Left renal pelvis (tissue), 4 donors: ENCODE results near the gene THYN1. TPM values are rescaled to one million over a fixed set of nuclear protein-coding genes. Genes with fewer than 3 reads are reported as not detected.
"Not testable (repeated sequence)": the region's sequence is repeated elsewhere in the genome, so short reads cannot be mapped to it uniquely, and the experiment has no call there.

Experiments used
- DNase-seq, 4 donors: peaks; one replicate each; pipeline ENCODE4 v3.0.0-alpha.2; 2013; ENCODE audit warnings: low read depth in 4 of 4, low spot score in 3 of 4
- polyA plus RNA-seq, 4 donors: library from polyadenylated mRNA; unstranded; fragments of 120-200 nt; gene quantifications; one replicate each; pipeline ENCODE4 v1.2.1, GENCODE V29; 2013; ENCODE audit not compliant: insufficient read length in 4 of 4

Gene THYN1
- polyA plus RNA-seq, 4 donors = 53.0 to 83.6 (median 73.5) TPM

- no peak for DNase-seq
These were observed 22.6 kb upstream of the THYN1 start, which contains the start of gene GLB1L3 for GRCh38 chr11:134275534-134276395. Gene GLB1L3 (plus strand): TSS chr11:134276379. CDS start chr11:134276741, 362 bp downstream.

- no peak for DNase-seq
These were observed 22.0 kb upstream of the THYN1 start for GRCh38 chr11:134275188-134275533.

GRCh38 chr11:134273317-134273712, 20.2 kb upstream of the THYN1 start:
- DNase-seq = no peak

- no peak for DNase-seq
These were observed 19.5 kb upstream of the THYN1 start for GRCh38 chr11:134272381-134273316.

DNA sequence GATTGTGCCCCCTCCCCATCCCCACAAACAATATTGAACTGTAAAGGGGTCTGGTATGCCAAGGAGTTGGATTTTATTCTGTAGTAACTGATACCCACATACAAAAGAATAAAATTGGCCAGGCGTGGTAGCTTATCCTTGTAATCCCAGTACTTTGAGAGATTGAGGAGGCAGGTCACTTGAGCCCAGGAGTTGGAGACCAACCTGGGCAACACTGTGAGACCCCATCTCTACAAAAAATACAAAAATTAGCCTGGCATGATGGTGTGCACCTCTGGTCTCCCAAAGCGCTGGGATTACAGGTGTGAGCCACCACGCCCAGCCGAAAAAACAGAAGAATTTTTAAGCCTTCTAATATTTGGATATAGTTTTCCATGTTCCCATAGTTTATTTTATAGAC, 18.8 kb upstream of the THYN1 start:
- no peak for DNase-seq

DNA sequence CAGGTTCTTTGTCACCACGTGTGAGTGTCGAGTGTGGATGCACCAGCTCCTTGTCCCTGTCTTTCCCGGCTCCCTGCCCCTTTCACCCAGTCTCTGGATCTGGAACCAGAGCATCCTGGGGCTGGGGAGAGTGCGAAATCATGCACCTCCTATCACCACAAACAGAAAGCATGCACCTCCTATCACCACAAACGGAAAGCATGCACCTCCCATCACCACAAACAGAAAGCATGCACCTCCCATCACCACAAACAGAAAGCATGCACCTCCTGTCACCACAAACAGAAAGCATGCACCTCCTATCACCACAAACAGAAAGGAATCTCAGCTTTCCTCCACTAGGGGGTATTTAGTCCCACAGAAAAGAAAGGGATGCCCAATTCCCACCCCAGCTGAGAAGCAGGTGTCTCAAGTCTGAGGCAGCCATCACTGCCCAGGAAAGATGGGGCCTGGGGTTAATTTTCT, 17.1 kb upstream of the THYN1 start:
- DNase-seq = no peak

- DNase-seq = no peak
These were observed 14.8 kb upstream of the THYN1 start for GRCh38 chr11:134267966-134268365.

GRCh38 chr11:134267461-134267860, 14.3 kb upstream of the THYN1 start:
- no peak for DNase-seq

GRCh38 chr11:134266841-134267251, 13.7 kb upstream of the THYN1 start:
- DNase-seq = no peak

- DNase-seq = no peak
These were observed 13.3 kb upstream of the THYN1 start for GRCh38 chr11:134266440-134266839.

GRCh38 chr11:134264966-134265764, 12.0 kb upstream of the THYN1 start:
- no peak for DNase-seq

DNA sequence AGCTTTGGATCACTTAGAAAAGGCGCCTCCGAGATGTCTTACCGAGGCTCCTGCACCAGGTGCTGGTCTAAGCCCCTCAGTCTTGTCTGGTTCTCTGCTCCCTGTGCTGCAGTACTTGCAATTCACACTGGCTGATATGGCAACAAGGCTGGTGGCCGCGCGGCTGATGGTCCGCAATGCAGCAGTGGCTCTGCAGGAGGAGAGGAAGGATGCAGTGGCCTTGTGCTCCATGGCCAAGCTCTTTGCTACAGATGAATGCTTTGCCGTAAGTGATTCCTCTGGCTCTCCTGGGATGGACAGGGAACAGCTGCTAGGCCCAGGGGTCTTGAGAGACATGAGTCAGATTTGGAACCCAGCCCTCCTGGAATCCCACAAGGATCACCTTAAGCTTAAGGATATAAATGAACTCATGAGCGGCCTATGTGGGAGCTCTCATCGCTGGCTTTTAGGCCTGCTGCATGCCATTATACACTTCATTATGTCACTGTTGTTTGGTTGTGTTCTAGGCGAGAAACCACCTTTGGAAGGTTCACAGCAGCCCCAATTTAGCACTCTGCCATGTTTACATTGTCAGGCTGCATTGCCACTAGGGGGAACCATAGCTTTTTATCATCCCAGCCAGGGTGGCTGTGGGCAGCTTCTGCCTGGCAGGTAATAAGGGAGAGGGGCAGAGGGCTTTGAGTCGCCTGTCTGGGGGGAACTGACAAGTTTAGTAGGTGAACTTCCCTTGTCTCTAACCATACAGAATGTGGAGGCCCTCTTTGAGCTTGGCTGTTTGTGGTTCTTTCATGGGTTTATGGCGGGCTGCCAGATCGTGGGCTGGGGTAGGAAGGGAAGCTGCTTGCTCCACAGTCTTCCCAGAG, 8.7 kb upstream of the THYN1 start:
- no peak for DNase-seq

- no peak for DNase-seq
These were observed 7.8 kb upstream of the THYN1 start for GRCh38 chr11:134260983-134261382.

GRCh38 chr11:134260503-134260902, 7.4 kb upstream of the THYN1 start:
- DNase-seq = no peak

DNA sequence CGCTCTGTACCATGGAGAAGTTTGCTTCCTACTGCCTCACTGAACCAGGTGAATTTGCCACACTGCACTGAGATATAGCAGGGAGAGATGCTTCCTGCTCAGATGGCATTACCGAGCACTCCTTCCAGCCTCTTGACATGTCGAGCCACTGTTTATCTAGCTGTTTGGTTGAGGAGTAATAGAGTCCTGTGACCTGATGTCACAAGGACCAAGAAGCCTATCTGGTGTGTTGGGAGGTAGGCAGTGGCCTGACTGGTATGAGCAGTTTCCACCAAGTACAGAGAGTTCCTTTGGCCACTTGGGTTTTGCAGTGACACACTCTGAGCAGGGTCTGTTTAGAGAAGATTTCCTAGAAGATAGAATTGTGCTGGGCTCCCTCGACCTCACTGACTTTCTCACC, 5.4 kb upstream of the THYN1 start:
- no peak for DNase-seq

- DNase-seq = no peak
These were observed 3.9 kb upstream of the THYN1 start for GRCh38 chr11:134257101-134257500.

DNA sequence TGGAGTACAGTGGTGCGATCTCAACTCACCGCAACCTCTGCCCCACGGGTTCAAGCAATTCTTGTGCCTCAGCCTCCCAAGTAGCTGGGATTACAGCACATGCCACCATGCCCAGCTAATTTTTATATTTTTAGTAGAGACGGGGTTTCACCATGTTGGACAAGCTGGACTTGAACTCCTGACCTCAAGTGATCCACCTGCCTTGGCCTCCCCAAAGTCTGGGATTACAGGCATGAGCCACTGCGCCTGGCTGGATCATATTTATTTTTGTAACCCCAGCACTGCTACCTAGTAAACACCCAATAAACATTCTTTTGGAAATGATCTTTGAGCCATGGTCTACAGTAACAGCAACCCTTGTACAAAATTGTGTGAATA, 2.0 kb upstream of the THYN1 start:
- DNase-seq = not testable (repeated sequence)

GRCh38 chr11:134254433-134255183, 1.5 kb upstream of the THYN1 start:
- DNase-seq = no peak
